ENCODE results near the gene KMT2C.

KMT2C gene

DNA sequence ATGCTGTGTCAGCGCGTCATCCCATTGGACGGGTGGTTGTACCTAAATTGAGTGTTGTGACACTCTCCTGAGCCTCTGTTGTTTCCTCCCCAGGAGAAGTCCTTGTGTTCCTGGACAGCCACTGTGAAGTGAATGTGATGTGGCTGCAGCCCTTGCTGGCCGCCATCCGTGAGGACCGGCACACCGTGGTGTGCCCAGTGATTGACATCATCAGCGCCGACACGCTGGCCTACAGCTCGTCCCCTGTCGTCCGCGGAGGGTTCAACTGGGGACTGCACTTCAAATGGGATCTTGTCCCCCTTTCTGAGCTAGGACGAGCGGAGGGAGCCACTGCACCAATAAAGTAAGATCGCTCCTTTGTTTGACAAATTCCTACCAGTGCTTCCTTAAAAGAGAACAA is 327.9 kb downstream of the KMT2C start:
- DNase-seq (ENCODE audit: low spot score) = no peak

DNA sequence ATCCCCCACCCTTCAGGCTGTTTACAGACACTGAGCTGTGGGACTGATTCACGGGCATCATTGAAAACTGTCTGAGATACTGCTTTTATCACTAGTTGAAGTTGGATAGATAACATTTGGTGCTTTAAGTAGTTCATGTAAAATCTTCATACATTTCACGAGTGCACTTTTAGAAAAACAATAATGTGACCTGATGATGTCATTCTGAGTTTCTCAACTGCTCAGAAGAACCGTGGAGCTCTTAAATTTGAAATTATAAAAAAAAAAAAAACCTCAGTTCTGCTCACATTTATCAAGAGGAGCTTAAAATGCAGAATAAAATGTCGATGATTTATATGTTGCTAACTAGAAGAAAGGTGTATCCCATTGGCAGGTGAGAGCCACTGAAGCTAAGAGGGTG is 328.8 kb downstream of the KMT2C start:
- no peak for DNase-seq (ENCODE audit: low spot score)

DNA sequence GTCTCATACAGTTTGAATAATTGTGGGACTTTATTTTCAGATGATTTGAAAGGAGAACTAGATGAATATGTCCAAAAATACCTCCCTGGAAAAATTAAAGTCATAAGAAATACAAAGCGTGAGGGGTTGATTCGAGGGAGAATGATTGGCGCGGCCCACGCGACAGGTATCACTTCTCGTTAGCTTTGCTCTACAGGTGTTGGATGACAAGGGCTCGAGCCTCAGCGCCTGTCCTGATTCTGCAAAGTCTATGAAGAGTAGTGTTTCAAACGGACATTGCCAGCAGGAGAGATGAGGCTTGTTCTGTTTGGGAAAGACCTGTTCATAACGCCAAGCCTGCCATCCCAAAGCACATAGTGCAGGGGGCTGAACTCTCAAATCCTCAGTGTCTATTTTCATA is 330.6 kb downstream of the KMT2C start:
- no peak for DNase-seq (ENCODE audit: low spot score)

DNA sequence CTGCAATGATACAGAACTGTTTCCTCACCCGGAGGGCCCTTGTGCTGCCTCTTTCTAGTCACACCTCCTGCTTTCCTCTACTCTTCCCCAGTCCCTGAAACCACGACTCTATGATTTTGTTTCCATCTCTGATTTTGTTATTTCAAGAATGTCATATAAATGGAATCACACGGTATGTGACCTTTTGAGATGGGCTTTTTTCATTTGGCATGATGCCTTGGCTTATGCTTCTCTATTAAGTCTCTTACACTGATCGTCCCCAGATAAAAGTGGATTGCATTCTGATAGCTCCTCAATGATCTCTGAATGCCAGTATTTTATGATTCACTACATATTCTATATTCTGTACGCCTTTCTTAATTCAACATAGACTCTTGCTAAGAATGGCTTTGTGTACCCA is 332.1 kb downstream of the KMT2C start:
- no peak for DNase-seq (ENCODE audit: low spot score)

DNA sequence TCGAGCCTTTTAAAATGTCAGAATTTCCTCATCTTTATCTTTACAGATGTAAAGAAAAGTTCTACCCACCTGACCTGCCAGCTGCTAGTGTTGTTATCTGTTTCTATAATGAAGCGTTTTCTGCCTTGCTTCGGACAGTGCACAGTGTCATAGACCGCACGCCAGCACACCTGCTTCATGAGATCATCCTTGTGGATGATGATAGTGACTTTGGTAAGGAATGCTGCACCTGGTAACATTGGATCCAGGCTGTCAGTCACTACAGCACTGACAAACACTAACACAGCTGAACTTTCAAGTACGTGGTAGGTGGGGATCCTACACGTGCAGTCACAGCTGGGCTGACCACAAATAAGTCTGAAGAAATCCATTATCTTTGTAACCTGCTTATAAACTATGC is 332.7 kb downstream of the KMT2C start:
- DNase-seq (ENCODE audit: low spot score) = no peak

DNA sequence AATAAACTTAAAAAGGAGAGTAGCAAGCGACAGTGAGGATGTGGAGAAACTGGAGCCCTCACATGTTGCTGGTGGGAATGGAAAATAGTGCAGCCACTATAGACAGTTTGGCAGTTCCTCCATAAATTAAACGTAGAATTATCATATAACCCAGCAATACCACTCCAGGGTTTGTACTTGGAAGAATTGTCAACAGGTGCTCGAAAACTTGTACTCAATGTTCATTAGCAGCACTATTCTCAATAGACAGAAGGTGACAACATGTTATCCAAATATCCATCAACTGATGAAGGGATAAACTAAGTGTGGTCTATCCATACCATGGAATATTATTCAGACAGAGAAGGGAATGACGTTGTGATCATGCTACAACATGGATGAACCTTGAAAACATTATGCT is 338.5 kb downstream of the KMT2C start:
- DNase-seq (ENCODE audit: low spot score) = no peak

DNA sequence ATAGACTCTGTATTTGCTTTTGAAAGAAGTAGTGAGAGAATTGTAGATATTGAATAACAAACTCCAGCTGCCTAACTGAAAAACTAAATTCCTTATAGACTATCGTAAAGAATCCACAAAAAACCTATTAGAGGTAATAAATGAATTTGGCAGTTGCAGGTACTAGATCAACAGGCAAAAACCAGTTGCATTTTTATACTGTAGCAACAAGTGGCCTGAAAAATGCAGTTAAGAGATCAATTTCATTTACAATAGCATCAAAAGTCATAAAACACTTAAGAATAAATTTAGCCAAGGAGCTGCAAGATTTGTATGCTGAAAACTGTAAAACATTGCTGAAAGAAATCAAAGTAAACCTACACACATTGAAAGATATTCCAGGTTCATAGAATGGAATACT is 340.0 kb downstream of the KMT2C start:
- no peak for DNase-seq (ENCODE audit: low spot score)

DNA sequence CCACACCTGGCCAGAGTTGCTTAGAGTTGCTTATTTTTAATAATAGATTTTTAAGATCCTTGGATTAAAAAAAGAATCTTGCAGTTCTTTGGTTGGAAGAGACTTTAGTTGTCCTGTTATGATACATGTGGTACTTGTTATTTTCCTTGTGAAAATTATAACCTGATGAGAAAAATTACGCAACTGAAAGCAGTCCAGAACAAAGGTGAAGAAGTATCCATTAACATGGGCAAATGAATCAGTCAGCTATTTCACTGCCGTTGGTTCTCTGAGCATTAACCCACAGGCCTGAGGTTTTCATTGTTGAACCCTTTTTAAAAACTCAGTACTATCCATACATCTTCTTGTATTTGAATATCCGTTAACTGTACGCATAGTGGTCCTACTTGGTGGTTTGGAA is 342.1 kb downstream of the KMT2C start:
- DNase-seq (ENCODE audit: low spot score) = no peak

DNA sequence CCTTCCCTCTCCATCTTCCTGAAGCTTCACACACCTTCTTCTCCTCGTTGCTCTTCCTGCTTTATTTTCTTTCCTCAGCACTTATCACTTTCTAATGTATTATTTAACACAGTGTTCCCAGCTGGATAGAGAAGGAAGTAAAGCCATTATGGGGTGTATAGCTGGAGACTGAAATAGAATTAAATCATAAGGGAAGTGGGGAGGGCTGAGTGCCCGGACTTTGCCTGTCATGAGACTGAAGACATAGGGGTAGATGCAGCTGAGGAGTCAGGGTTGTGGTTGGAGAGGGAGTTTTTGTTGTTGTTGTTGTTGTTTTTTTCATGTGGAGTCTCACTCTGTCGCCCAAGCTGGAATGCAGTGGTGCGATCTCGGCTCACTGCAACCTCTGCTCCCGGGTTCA is 345.1 kb downstream of the KMT2C start:
- no peak for DNase-seq (ENCODE audit: low spot score)

DNA sequence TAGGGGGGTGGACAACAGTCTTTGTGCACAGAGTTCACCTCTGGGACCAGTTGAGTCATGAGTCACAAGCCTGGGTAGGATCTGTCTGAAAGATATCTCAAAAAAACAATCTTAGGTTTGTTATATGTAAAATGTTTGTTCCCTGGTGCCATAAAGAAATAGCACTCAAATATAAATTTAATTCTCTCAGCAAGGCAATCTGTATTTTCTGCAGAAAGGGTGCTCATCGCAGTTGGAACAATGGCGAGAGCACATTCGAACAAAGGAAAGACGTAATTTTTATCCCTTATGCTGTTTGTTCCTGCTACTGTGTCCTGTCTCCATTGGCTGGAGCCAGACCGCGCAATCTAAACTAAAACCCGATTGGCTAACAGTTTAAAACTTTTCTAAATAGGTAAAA is 346.6 kb downstream of the KMT2C start:
- no peak for DNase-seq (ENCODE audit: low spot score)

DNA sequence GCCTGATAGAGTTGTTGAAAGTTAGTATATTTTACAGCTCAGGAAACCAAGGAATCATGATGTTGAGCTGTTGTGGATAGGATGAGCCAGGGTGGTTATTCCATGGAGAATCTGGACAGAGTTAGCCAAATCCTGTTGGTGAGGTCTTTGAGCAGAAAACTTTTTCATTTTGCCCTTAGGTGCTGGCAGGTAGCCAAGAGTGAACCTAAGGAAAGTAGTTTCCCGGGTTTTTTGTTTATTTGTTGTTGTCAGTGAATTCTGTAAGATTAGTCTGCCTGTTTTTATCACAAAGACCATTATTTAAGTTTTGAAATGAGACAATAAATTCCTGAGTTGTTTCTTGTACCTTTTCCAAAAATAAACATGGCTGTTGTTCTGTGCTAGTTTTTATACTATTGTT is 349.3 kb downstream of the KMT2C start:
- no peak for DNase-seq (ENCODE audit: low spot score)

DNA sequence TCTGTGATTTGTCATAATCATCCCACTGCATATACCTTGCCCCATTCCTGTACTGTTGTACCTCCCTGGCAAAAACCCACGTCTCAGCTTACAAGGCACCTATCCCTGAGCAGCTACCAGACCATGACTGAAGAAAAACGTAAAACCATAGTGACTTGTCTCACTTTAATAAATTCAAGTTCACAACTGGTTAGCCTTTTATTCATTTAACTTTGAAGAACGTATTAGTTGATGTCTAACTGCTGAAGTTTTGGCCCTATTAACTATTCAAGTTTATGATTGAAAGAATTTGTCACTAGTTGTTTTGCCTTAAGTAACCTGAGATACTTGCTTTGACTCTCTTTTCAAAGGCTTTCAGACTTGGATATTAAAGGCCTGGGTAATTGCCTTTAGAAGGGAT is 350.7 kb downstream of the KMT2C start:
- no peak for DNase-seq (ENCODE audit: low spot score)
